Activated CD8-positive, alpha-beta memory T cell treated with anti-CD3 and anti-CD28 coated beads for 36 hours (primary cell): ENCODE data around the gene ACR. TPM values are rescaled to one million over a fixed set of nuclear protein-coding genes. Genes with fewer than 3 reads are reported as not detected.

Experiments used
- CTCF ChIA-PET: fragments of 350-600 bp; sonication (Branson Sonifier 250); formaldehyde crosslinking; loops from one replicate; lab custom pipeline; 2021; ENCODE audit warnings: antibody characterized with exemption; lab: Charles Lee
- POLR2A ChIA-PET: fragments of 350-600 bp; sonication (Branson Sonifier 250); formaldehyde crosslinking; loops from one replicate; lab custom pipeline; 2021; ENCODE audit warnings: antibody characterized with exemption; lab: Charles Lee
- total RNA-seq, 2 experiments: library from RNA; stranded (reverse); gene quantifications; one replicate each; pipeline ENCODE4 v1.2.3, GENCODE V29; 2021

Gene ACR
- total RNA-seq, 2 experiments from 2014 or later: not detected

- ChIA-PET CTCF (no interaction called here), POLR2A (no interaction called here)
Measured at GRCh38 chr22:50714631-50715179, 23.3 kb upstream of the ACR start.

- CTCF ChIA-PET: no interaction called here
- POLR2A ChIA-PET: no interaction called here
Measured at GRCh38 chr22:50715250-50715649, 22.8 kb upstream of the ACR start.

GRCh38 chr22:50715776-50716175 lies 22.2 kb upstream of the ACR start:
- ChIA-PET POLR2A (no interaction called here), CTCF (no interaction called here)

- ChIA-PET POLR2A (no interaction called here), CTCF (no interaction called here)
Measured at GRCh38 chr22:50716290-50717024, 21.5 kb upstream of the ACR start.

- ChIA-PET CTCF (no interaction called here), POLR2A (no interaction called here)
Measured at GRCh38 chr22:50717709-50718351, 20.2 kb upstream of the ACR start.

- POLR2A ChIA-PET: no interaction called here
- CTCF ChIA-PET: no interaction called here
Measured at GRCh38 chr22:50718352-50718709, 19.7 kb upstream of the ACR start.

- POLR2A ChIA-PET: no interaction called here
- CTCF ChIA-PET: no interaction called here
Measured at GRCh38 chr22:50719814-50720300, 18.1 kb upstream of the ACR start.

GRCh38 chr22:50720301-50721256 lies 17.4 kb upstream of the ACR start:
- POLR2A ChIA-PET: no interaction called here
- CTCF ChIA-PET: no interaction called here

GRCh38 chr22:50721257-50721844 lies 16.7 kb upstream of the ACR start:
- ChIA-PET CTCF (no interaction called here), POLR2A (no interaction called here)

- POLR2A ChIA-PET: no interaction called here
- CTCF ChIA-PET: no interaction called here
Measured at GRCh38 chr22:50722048-50722701, 15.8 kb upstream of the ACR start.

- CTCF ChIA-PET: no interaction called here
- POLR2A ChIA-PET: no interaction called here
Measured at GRCh38 chr22:50722716-50723428, 15.1 kb upstream of the ACR start.

GRCh38 chr22:50723991-50724390 lies 14.0 kb upstream of the ACR start:
- POLR2A ChIA-PET: no interaction called here

GRCh38 chr22:50724616-50725015 lies 13.4 kb upstream of the ACR start:
- ChIA-PET CTCF (no interaction called here), POLR2A (no interaction called here)

More at GRCh38 chr22:50723991-50724390, 14.0 kb upstream of the ACR start:
- CTCF ChIA-PET: no interaction called here

- CTCF ChIA-PET: no interaction called here
- POLR2A ChIA-PET: no interaction called here
Measured at GRCh38 chr22:50725597-50725996, 12.4 kb upstream of the ACR start.

- POLR2A ChIA-PET: no interaction called here
- CTCF ChIA-PET: no interaction called here
Measured at GRCh38 chr22:50726643-50727340, 11.2 kb upstream of the ACR start.

- ChIA-PET CTCF (no interaction called here), POLR2A (no interaction called here)
Measured at GRCh38 chr22:50727678-50728522, 10.1 kb upstream of the ACR start.

GRCh38 chr22:50728523-50728931 lies 9.5 kb upstream of the ACR start:
- ChIA-PET CTCF (no interaction called here), POLR2A (no interaction called here)
